Caco-2 (cell line): ENCODE results near the gene TGFB2. TPM values are rescaled to one million over a fixed set of nuclear protein-coding genes. Genes with fewer than 3 reads are reported as not detected.

Source experiments
- BruUV-seq: library from RNA; stranded (reverse); fragments of 400-500 nt; replicated peaks from 2 replicates; lab custom pipeline; 2021; lab: Mats Ljungman, UMichigan
- CTCF ChIA-PET: fragments of 300-600 bp; sonication (Branson Sonifier 250); formaldehyde crosslinking; loops from one replicate; lab custom pipeline; 2022; ENCODE audit warnings: antibody characterized with exemption; lab: Charles Lee
- POLR2A ChIA-PET: fragments of 300-600 bp; sonication (Branson Sonifier 250); formaldehyde crosslinking; loops from one replicate; lab custom pipeline; 2022; ENCODE audit warnings: antibody characterized with exemption; lab: Charles Lee
- DNase-seq, 2 experiments: peaks; one replicate each; pipeline versions ENCODE4 v3.0.0 to v3.0.0-alpha.2; 2020 to 2022
- H3K27me3 ChIP-seq: replicated peaks from 2 replicates; pipeline ENCODE4 v1.6.0; 2011; ENCODE audit warnings: low read length; ENCODE audit not compliant: control insufficient read depth, insufficient read depth
- H3K36me3 ChIP-seq: 2 replicates; pipeline ENCODE4 v1.5.1; 2011; ENCODE audit warnings: low read length; ENCODE audit not compliant: control insufficient read depth, insufficient read depth
- H3K4me1 ChIP-seq: fragments of 250-450 bp; sonication (Bioruptor Pico); 2 replicates; pipeline ENCODE4 v1.5.1; 2020; ENCODE audit warnings: mild to moderate bottlenecking
- H3K4me3 ChIP-seq: 2 replicates; pipeline ENCODE4 v1.5.1; 2011; ENCODE audit warnings: low read depth, mild to moderate bottlenecking, control low read depth, low read length
- H3K9me3 ChIP-seq: fragments of 250-450 bp; sonication (Bioruptor Pico); 2 replicates; pipeline ENCODE4 v1.5.1; 2020; ENCODE audit warnings: mild to moderate bottlenecking, moderate library complexity
- H3K27ac Mint-ChIP-seq: one replicate; pipeline ENCODE4 v1.8.0; 2022; ENCODE audit warnings: mixed read lengths; ENCODE audit not compliant: unreplicated experiment
- H3K27me3 Mint-ChIP-seq: one replicate; pipeline ENCODE4 v1.8.0; 2022; ENCODE audit warnings: mixed read lengths; ENCODE audit not compliant: insufficient read depth, unreplicated experiment
- H3K36me3 Mint-ChIP-seq: one replicate; pipeline ENCODE4 v1.8.0; 2022; ENCODE audit warnings: mild to moderate bottlenecking, mixed read lengths; ENCODE audit not compliant: insufficient read depth, unreplicated experiment
- H3K4me1 Mint-ChIP-seq: one replicate; pipeline ENCODE4 v1.8.0; 2022; ENCODE audit warnings: low read depth, mixed read lengths; ENCODE audit not compliant: unreplicated experiment
- H3K4me3 Mint-ChIP-seq: one replicate; pipeline ENCODE4 v1.8.0; 2022; ENCODE audit warnings: mild to moderate bottlenecking, moderate library complexity, mixed read lengths; ENCODE audit not compliant: unreplicated experiment
- H3K9me3 Mint-ChIP-seq: one replicate; pipeline ENCODE4 v1.8.0; 2022; ENCODE audit warnings: mixed read lengths; ENCODE audit not compliant: unreplicated experiment
- intact Hi-C: fragments of 100-400 bp; cut with micrococcal nuclease; formaldehyde crosslinking; loops from one replicate; pipeline ENCODE4 v1.10.0; 2022; ENCODE audit not compliant: unreplicated experiment
- total RNA-seq: library from RNA; stranded (reverse); gene quantifications from 2 replicates; pipeline ENCODE4 v1.2.3, GENCODE V29; 2022
- TF ChIP-seq, protein P1 (sequence below), 2 experiments: fragments of 200-600 bp in 1 of 2; IDR thresholded peaks; 1 replicate in 1 of 2; 2 replicates in 1 of 2; pipeline versions ENCODE4 v1.5.1 to v1.8.0; 2011 to 2022; ENCODE audit warnings: antibody characterized with exemption in 1 of 2, control low read depth in 1 of 2, inconsistent platforms in 1 of 2, low read depth in 1 of 2, low read length in 1 of 2, mild to moderate bottlenecking in 1 of 2, moderate library complexity in 1 of 2; ENCODE audit not compliant: insufficient read depth in 1 of 2, severe bottlenecking in 1 of 2, unreplicated experiment in 1 of 2

The TGFB2 gene
- total RNA-seq, 1 experiment from 2014 or later: 14.2 TPM

GRCh38 chr1:218394989-218395388, 49.9 kb downstream of the TGFB2 start:
- peaks cover 38% of the 10 kb centered on the region for H3K4me1 Mint-ChIP-seq
- no peak for DNase-seq
- CTCF ChIA-PET: no interaction called here
- TF ChIP-seq, protein P1, sequence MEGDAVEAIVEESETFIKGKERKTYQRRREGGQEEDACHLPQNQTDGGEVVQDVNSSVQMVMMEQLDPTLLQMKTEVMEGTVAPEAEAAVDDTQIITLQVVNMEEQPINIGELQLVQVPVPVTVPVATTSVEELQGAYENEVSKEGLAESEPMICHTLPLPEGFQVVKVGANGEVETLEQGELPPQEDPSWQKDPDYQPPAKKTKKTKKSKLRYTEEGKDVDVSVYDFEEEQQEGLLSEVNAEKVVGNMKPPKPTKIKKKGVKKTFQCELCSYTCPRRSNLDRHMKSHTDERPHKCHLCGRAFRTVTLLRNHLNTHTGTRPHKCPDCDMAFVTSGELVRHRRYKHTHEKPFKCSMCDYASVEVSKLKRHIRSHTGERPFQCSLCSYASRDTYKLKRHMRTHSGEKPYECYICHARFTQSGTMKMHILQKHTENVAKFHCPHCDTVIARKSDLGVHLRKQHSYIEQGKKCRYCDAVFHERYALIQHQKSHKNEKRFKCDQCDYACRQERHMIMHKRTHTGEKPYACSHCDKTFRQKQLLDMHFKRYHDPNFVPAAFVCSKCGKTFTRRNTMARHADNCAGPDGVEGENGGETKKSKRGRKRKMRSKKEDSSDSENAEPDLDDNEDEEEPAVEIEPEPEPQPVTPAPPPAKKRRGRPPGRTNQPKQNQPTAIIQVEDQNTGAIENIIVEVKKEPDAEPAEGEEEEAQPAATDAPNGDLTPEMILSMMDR (IDR thresholded peaks at IDR 0.05; ENCODE audit: insufficient read depth in 1 of 2, low read depth in 1 of 2, low read length in 1 of 2, severe bottlenecking in 1 of 2, unreplicated experiment in 1 of 2): no peak
- no peaks in the 10 kb centered on the region for H3K27me3 Mint-ChIP-seq
- Histone ChIP-seq H3K9me3 (peaks cover 13% of the 10 kb centered on the region; the same call in 1 of the 2 replicates), H3K36me3 (peaks cover 1% of the 10 kb centered on the region; the same call in 1 of the 2 replicates), H3K4me3 (no peak overlapping the region), H3K27me3 (no peaks in the 10 kb centered on the region), H3K4me1 (peaks cover 16% of the 10 kb centered on the region)
- no peak overlapping the region for H3K4me3 Mint-ChIP-seq
- H3K27ac Mint-ChIP-seq: no peak overlapping the region
- BruUV-seq: no TSS peak
- H3K9me3 Mint-ChIP-seq: no peaks in the 10 kb centered on the region
- peaks cover 10% of the 10 kb centered on the region for H3K36me3 Mint-ChIP-seq
- intact Hi-C loops: no loop called here
- POLR2A ChIA-PET: no interaction called here

DNA sequence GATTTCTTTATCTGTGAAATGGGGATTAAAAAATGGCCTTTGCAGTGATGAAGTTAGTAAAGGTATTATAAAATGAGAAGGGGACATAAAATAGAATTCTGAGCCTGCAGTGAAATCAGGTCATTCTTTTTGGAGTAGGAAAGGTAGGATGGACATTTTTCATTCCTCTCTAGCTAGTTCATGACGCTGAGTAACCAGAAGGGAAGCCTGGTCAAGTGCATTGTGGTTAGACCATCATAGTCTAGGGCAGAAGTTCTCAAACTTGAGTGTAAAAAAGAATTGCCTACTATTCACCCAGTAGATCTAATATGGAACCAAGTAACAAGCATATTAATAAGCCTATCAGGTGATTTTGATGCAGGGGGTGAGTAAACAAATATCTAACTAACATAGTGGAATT, 50.8 kb downstream of the TGFB2 start:
- intact Hi-C loops: no loop called here
- Mint-ChIP-seq H3K9me3 (no peaks in the 10 kb centered on the region), H3K27me3 (no peaks in the 10 kb centered on the region), H3K27ac (no peak overlapping the region), H3K4me1 (peaks cover 30% of the 10 kb centered on the region), H3K36me3 (peaks cover 11% of the 10 kb centered on the region), H3K4me3 (no peak overlapping the region)
- no TSS peak for BruUV-seq
- Histone ChIP-seq H3K9me3 (peaks cover 13% of the 10 kb centered on the region; the same call in 1 of the 2 replicates), H3K36me3 (peaks cover 1% of the 10 kb centered on the region; the same call in 1 of the 2 replicates), H3K4me1 (peaks cover 11% of the 10 kb centered on the region), H3K27me3 (no peaks in the 10 kb centered on the region), H3K4me3 (no peak overlapping the region)
- DNase-seq: no peak
- ChIA-PET POLR2A (no interaction called here), CTCF (no interaction called here)
- TF ChIP-seq, protein P1 (IDR thresholded peaks at IDR 0.05; ENCODE audit: insufficient read depth in 1 of 2, low read depth in 1 of 2, low read length in 1 of 2, severe bottlenecking in 1 of 2, unreplicated experiment in 1 of 2): no peak

- Histone ChIP-seq H3K4me1 (peaks cover 19% of the 10 kb centered on the region), H3K36me3 (peaks cover 1% of the 10 kb centered on the region; the same call in 1 of the 2 replicates), H3K9me3 (peaks cover 13% of the 10 kb centered on the region; the same call in 1 of the 2 replicates), H3K4me3 (no peak overlapping the region), H3K27me3 (no peaks in the 10 kb centered on the region)
- Mint-ChIP-seq H3K9me3 (no peaks in the 10 kb centered on the region), H3K36me3 (peaks cover 17% of the 10 kb centered on the region), H3K4me3 (peak overlapping the region; percentile 6), H3K27ac (peak overlapping the region; percentile 69), H3K27me3 (no peaks in the 10 kb centered on the region), H3K4me1 (peaks cover 26% of the 10 kb centered on the region)
- TF ChIP-seq, protein P1 (IDR thresholded peaks at IDR 0.05; ENCODE audit: insufficient read depth in 1 of 2, low read depth in 1 of 2, low read length in 1 of 2, severe bottlenecking in 1 of 2, unreplicated experiment in 1 of 2): no peak
- intact Hi-C loops: loop anchor here (1.0 kb wide), 1 partner anchor 31 kb away; no protein-coding TSS in a partner anchor
- POLR2A ChIA-PET: no interaction called here
- CTCF ChIA-PET: interaction anchor here (0.6 kb wide), 1 partner anchor 48 kb away, joined by 3 read pairs; no protein-coding TSS in a partner anchor
- BruUV-seq: no TSS peak
- DNase-seq: peak; percentile 27 to 41
Observed at GRCh38 chr1:218397752-218398339, 52.7 kb downstream of the TGFB2 start.
